GM18505 (cell line): ENCODE measurements around the gene TEX52.

Experiments used
- ATAC-seq: cut with Tn5 transposase; IDR thresholded peaks from one replicate; pipeline ENCODE4 v1.9.1; 2021; ENCODE audit not compliant: unreplicated experiment
- POLR2A ChIP-seq: IDR thresholded peaks from 4 replicates; pipeline ENCODE4 v1.6.1; 2011; ENCODE audit warnings: borderline replicate concordance; ENCODE audit not compliant: insufficient read depth, insufficient read length; ENCODE audit errors: extremely low read depth

The TEX52 gene

GRCh38 chr12:2857021-2857431, at the start of gene TEX52:
TEX52 (minus strand) TSS chr12:2857039; CDS start chr12:2857026, 13 bp downstream.
- no peak for ATAC-seq
- TF ChIP-seq POLR2A, result no peak

GRCh38 chr12:2904260-2904659, 47.4 kb upstream of the TEX52 start:
- ATAC-seq, result no peak
- TF ChIP-seq POLR2A, result no peak

DNA sequence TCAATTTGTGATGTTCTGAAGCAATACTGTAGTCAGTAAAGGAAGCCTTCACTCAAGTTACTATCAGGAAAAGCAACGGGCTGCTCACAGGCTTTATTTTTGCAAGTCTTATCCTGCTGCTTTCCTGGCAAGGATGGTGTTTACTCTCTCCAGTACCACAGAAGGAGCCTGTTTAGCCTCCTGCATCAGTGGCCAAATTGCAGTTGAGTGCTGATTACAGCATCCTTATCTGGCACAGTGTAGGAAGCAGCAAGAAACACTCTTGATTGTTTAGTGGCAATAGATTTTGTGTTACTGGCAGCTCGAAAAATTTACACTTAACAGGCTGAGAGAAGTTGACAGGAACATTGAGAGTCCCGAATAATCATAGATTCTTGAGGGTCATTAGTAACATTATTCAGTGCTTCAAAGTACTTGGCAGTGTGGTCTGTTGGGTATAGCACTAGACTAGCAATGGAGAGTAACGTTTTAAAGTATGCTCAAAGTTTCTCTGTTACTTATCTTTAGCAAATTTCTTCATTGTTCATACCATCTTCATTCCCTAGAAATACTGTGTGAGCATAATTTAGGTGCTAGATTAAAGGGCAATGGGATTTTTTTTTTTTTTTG, 45.5 kb upstream of the TEX52 start:
- TF ChIP-seq POLR2A, result no peak
- no peak for ATAC-seq

- no peak for ATAC-seq
- no peak for TF ChIP-seq POLR2A
Measured at GRCh38 chr12:2900642-2901041, 43.8 kb upstream of the TEX52 start.

DNA sequence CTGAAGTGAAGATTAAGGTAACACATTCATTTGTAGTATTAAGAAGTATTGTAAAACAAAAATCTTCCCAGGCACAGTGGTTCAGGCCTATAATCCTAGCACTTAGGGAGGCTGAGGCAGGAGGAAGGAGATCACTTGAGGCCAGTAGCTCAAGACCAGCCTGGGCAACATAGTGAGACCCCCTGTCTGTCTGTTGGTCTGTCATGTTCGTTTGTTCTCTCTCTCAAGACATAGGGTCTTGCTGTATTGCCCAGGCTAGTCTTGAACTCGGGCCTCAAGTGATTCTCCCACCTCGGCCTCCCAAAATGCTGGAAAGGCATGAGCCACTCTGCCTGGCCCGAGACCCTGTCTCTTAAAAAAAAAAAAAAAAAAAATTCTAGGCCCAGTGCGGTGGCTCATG, 40.6 kb upstream of the TEX52 start:
- no peak for TF ChIP-seq POLR2A
- ATAC-seq, result no peak

GRCh38 chr12:2895511-2895910, 38.7 kb upstream of the TEX52 start:
- no peak for TF ChIP-seq POLR2A
- ATAC-seq, result no peak

DNA sequence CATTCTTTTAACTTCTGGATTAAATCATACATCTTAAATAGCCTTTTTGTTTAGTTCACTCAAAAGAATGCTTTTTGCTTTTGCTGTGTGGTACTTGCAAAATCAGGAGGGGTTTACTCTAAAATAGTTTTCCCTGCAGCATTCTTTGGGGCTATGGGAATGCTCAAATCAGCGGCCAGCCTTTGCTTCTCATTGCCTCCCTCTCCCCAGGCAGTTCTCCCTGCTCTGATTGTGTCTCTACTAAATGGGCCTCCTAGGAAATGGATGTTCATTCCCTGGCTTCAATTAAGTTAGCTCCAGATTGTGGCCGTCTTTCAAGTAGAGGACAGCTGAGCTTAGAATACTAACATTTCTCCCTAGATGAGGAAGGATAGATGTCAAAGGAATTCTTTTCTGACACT, 38.2 kb upstream of the TEX52 start:
- no peak for TF ChIP-seq POLR2A
- no peak for ATAC-seq

DNA sequence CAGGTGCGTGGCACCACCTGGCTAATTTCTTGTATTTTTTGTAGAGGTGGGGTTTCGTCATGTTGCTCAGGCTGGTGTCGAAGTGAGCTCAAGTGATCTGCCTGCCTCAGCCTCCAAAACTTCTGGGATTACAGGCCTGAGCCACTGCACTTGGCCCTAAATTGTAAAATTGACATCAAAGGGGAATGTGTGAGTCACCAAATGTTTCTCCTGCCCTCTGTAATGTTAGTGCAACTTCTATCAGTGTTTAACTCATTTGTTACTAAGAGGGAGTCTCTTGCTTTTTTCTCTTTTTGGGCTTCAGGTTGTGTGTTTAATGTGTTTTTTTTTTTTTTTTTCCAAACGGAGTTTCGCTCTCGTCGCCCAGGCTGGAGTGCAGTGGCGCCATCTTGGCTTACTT, 36.2 kb upstream of the TEX52 start:
- no peak for ATAC-seq
- no peak for TF ChIP-seq POLR2A

DNA sequence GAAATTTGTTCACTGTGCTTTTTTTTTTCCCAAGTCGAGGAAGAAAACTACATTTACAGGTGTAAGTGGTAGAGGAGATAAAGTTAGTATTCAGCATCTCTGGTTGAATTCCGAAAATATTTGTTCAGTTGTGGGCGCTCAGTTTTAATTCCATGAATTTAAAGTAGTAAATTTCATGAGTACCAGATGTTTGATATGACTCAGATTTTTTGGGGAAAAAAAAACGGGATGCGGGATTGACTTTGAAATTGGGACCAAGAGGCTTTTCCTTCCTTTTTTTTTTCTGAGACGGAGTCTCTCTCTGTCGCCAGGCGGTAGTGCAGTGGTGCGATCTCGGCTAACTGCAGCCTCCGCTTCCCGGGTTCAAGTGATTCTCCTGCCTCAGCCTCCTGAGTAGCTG, 35.4 kb upstream of the TEX52 start:
- no peak for ATAC-seq
- TF ChIP-seq POLR2A, result no peak

DNA sequence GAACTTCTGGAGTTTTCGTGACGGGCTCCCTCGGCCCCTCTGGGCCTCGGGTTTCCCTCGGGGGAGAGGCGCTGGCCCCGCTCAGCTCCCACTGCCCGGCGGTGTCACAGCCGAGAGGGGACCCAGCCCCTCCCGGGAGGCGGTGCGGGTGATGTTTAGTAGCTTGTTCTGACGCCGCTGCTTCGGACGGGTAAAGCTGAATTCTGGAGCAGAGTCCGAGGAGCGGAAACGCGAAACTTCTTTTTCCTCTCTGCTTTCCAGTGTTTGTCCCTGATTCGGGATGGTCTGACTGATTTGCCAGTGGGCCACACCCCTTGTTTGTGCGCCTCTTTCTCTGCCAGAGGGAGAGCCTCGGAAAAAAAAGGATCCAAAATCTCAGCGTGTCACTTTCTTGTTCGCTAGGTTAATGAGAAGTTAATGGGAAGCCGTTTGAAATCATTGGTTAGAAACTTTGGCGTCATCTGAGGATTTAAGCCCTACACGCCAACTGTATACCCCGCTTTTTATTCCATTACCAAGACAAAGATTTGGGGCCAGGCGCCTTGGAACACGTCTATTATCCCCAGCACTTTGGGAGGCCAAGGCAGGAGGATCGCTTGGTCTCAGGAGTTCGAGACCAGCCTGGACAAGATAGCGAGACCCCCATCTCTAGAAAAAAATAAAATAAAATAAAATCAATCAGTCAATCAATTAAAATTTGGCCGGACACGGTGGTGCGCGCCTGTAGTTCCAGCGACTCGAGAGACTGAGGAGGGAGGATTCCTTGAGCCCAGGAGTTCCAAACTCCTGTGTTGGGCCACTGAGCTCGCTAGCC, 34.6 kb upstream of the TEX52 start:
- peak; percentile 13 for ATAC-seq
- no peak for TF ChIP-seq POLR2A

DNA sequence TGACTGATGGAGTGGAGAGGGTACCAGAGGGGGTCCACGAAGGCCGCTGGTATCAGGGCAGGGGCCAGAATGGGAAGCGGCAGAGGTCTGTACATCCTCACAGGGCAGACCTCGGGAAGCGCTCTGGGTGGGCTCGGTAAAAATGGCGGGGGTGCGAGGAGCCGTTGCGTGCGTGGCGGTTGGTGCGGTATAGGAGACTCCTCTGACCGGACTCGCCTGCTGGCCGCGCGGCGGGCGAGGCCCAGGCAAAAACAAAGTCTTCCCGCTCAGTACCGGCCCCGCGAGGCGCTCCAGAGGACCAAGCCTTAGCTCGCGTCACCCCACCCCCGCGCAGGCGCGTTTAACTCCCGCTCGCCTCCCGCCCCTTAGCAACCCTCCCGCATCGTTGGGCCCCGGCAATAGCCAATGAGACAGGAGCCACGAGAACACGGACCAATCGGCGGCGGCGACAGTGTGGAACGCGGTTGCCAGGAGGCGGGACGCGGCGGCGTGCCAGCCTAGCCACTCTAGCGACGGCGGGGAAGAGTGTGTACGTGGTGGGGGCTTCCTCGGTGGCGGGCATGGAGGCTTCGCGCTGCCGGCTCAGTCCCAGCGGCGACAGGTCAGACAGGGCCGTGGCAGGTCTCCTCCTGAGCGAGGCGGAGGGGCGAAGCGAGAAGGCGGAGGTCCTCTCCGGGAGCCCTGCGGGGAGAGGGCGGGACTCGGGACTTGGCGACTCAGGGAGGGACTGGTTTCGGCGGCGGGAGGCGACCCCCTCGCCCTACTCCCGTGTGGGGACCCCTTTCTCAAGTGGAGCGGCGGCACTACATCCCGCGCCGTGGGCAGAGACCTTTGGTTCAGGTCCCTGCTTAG, 33.8 kb upstream of the TEX52 start, which contains the start of gene TULP3:
TULP3 (plus strand) TSS at position 504 of the 852 bp plus-strand sequence; CDS start at position 561, 57 bp downstream.
- TF ChIP-seq POLR2A, result peak; percentile 69

GRCh38 chr12:2890001-2890387, 33.2 kb upstream of the TEX52 start:
- no peak for ATAC-seq
- TF ChIP-seq POLR2A, result no peak

More for the DNA sequence above, 33.8 kb upstream of the TEX52 start, which contains the start of gene TULP3:
- ATAC-seq, result peak; percentile 95

GRCh38 chr12:2886768-2887450, 30.1 kb upstream of the TEX52 start:
- no peak for ATAC-seq

GRCh38 chr12:2884810-2885209, 28.0 kb upstream of the TEX52 start:
- ATAC-seq, result no peak
- no peak for TF ChIP-seq POLR2A

More at GRCh38 chr12:2886768-2887450, 30.1 kb upstream of the TEX52 start:
- no peak for TF ChIP-seq POLR2A

- TF ChIP-seq POLR2A, result no peak
- ATAC-seq, result no peak
Measured at GRCh38 chr12:2879853-2880252, 23.0 kb upstream of the TEX52 start.
